ENCODE data around the gene MAEL.

Gene MAEL

DNA sequence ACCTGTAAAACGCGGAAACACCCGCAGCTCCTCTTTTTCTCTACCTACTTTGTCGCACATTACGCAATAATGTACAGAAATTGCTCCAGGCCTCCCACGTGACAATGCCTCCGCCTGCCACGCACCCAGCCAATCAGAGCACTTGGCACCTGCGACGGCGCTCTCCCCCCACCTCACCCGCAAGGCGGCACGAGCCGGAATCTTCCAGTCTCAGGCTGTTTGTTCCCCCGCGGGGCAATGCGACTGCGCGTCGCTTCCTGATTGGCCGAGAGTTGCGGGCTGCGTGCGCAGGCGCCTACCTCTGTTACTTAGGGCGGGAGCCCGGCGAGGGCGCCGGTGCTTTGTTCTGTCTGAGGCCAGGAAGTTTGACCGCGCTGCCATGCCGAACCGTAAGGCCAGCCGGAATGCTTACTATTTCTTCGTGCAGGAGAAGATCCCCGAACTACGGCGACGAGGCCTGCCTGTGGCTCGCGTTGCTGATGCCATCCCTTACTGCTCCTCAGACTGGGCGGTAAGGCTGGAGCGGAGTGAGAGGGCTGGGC lies at the start of gene MAEL:
MAEL (plus strand) TSS at position 307 of the 542 bp plus-strand sequence; CDS start at position 380, 73 bp downstream.
- H3K27ac ChIP-seq (ENCODE audit: low read length): no peak within 1 kb of the TSS
- H3K9me3 ChIP-seq (ENCODE audit: insufficient read depth, low read depth, low read length): no peaks in the 10 kb centered on the region
- H3K4me1 ChIP-seq (ENCODE audit: insufficient read depth, low read length): no peaks in the 10 kb centered on the region
- H3K27me3 ChIP-seq (ENCODE audit: insufficient read depth, low read length): no peaks in the 10 kb centered on the region
- no peak within 1 kb of the TSS for H3K9ac ChIP-seq (ENCODE audit: low read depth, low read length)
- H3K36me3 ChIP-seq (ENCODE audit: insufficient read depth, low read depth, low read length): no peaks in the 10 kb centered on the region
- no peak within 1 kb of the TSS for H3K4me3 ChIP-seq (ENCODE audit: low read length)

DNA sequence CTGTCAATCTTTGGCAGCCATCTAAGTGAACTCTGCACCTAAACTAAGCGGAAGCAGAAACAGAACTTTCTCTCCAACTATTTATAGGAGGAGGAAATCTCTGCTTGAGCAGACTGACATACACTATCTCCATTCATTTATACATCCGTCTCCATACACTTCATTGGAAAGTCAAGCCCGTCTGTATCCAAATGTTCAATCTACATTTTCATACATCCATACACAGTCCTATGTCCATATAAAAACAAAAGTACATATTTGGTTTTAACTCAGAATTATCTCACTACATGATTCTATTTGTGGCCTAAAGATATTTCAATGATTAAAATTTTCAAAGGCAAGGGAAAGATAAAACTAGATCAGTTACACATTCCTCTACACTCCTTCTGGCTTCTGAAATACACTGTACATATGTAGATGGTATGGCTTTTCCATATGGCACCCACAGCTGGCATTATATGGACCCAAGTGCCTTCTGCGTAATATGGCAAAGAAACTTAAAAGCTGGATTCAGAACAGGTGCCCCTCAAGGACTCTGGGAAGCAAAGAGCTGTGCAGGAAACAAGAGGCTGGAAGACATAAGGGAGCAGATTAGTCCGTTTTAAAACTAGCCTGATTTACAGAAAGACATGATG lies 49.2 kb upstream of the MAEL start:
- Histone ChIP-seq H3K27ac (ENCODE audit: low read length) (no peak overlapping the region), H3K4me3 (ENCODE audit: low read length) (no peak overlapping the region), H3K4me1 (ENCODE audit: insufficient read depth, low read length) (no peaks in the 10 kb centered on the region), H3K9me3 (ENCODE audit: insufficient read depth, low read depth, low read length) (no peaks in the 10 kb centered on the region), H3K27me3 (ENCODE audit: insufficient read depth, low read length) (0 out of 2 replicates have a peak, but pooled peaks cover 1% of the 10 kb centered on the region), H3K9ac (ENCODE audit: low read depth, low read length) (no peak overlapping the region), H3K36me3 (ENCODE audit: insufficient read depth, low read depth, low read length) (no peaks in the 10 kb centered on the region)

DNA sequence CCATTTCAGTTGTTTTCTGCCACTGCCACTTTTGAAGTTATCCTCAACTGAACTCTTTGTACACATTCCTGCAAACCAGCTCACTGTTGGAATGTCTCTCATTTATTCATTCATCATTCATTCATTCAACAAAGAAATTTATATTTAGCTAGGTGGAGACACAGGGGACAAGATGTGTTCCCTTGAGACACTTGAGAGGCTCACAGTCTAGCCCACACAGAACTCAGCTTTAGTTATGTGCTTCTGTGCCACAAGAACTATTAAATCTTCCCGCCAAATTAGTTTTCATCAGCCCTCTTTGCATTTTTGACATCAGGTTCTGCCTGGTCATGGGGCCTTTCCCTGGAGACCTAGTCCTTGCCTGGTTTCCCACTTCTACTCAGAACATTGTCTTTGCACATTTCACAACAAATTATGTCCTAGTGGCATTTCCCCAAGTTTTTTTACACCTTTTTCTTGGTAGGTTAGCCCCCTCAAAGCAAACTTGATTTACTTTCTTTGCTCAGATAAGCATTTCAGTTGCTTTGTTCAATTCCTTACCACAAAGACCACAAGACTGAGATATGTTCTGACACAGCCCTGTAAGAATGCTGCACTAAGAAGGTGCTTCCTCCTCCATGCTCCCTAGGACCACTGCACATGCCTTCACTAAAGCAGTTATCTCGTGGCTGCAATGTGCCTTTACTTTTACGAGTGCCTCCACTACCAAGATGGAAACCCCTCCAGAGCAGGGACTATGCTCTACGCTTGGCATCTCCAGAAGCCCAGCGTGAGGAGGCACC lies 44.7 kb upstream of the MAEL start:
- Histone ChIP-seq H3K4me1 (ENCODE audit: insufficient read depth, low read length) (peaks cover 5% of the 10 kb centered on the region; the same call in 1 of the 2 replicates), H3K9ac (ENCODE audit: low read depth, low read length) (no peak overlapping the region)

GRCh38 chr1:166947398-166948043 lies 41.6 kb upstream of the MAEL start:
- Histone ChIP-seq H3K27ac (ENCODE audit: low read length) (no peak overlapping the region), H3K36me3 (ENCODE audit: insufficient read depth, low read depth, low read length) (no peaks in the 10 kb centered on the region), H3K4me1 (ENCODE audit: insufficient read depth, low read length) (peaks cover 33% of the 10 kb centered on the region; the same call in 1 of the 2 replicates), H3K27me3 (ENCODE audit: insufficient read depth, low read length) (peaks cover 47% of the 10 kb centered on the region), H3K9me3 (ENCODE audit: insufficient read depth, low read depth, low read length) (no peaks in the 10 kb centered on the region), H3K4me3 (ENCODE audit: low read length) (peak overlapping the region; percentile 68), H3K9ac (ENCODE audit: low read depth, low read length) (no peak overlapping the region; the same call in 1 of the 2 replicates)

More for the DNA sequence above, 44.7 kb upstream of the MAEL start:
- H3K36me3 ChIP-seq (ENCODE audit: insufficient read depth, low read depth, low read length): no peaks in the 10 kb centered on the region
- H3K9me3 ChIP-seq (ENCODE audit: insufficient read depth, low read depth, low read length): no peaks in the 10 kb centered on the region
- peaks cover 43% of the 10 kb centered on the region for H3K27me3 ChIP-seq (ENCODE audit: insufficient read depth, low read length)
- no peak overlapping the region for H3K4me3 ChIP-seq (ENCODE audit: low read length)
- no peak overlapping the region for H3K27ac ChIP-seq (ENCODE audit: low read length)

- Histone ChIP-seq H3K4me3 (ENCODE audit: low read length) (no peak overlapping the region), H3K27me3 (ENCODE audit: insufficient read depth, low read length) (peaks cover 47% of the 10 kb centered on the region), H3K4me1 (ENCODE audit: insufficient read depth, low read length) (peaks cover 38% of the 10 kb centered on the region; the same call in 1 of the 2 replicates), H3K9ac (ENCODE audit: low read depth, low read length) (no peak overlapping the region), H3K36me3 (ENCODE audit: insufficient read depth, low read depth, low read length) (no peaks in the 10 kb centered on the region), H3K27ac (ENCODE audit: low read length) (no peak overlapping the region), H3K9me3 (ENCODE audit: insufficient read depth, low read depth, low read length) (no peaks in the 10 kb centered on the region)
Measured at GRCh38 chr1:166948856-166949350, 40.2 kb upstream of the MAEL start.

DNA sequence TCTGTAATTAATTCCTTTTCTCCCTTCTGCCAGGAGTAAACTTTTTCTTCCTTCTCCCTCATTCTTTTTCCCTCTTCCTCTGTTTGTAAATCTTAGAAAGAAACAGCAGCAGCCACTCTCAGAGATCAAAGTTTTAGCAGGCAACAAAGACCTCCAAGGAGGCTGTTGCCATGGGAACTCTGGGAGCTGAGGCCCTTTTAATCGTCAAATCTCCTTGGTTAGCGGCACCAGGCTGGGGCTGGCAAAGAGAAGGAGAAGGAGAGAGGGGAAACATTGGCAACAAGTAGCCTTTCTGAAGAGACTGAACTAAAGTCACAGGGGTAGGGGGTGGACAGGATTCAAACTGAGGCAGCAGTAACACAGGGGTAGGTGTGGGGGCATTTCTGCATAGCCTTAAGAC lies 38.9 kb upstream of the MAEL start:
- H3K4me1 ChIP-seq (ENCODE audit: insufficient read depth, low read length): peaks cover 38% of the 10 kb centered on the region; the same call in 1 of the 2 replicates
- H3K27ac ChIP-seq (ENCODE audit: low read length): no peak overlapping the region
- H3K9me3 ChIP-seq (ENCODE audit: insufficient read depth, low read depth, low read length): no peaks in the 10 kb centered on the region
- no peak overlapping the region for H3K9ac ChIP-seq (ENCODE audit: low read depth, low read length)
- peak overlapping the region; percentile 32; the same call in 1 of the 2 replicates for H3K4me3 ChIP-seq (ENCODE audit: low read length)
- H3K36me3 ChIP-seq (ENCODE audit: insufficient read depth, low read depth, low read length): no peaks in the 10 kb centered on the region
- H3K27me3 ChIP-seq (ENCODE audit: insufficient read depth, low read length): peaks cover 43% of the 10 kb centered on the region

DNA sequence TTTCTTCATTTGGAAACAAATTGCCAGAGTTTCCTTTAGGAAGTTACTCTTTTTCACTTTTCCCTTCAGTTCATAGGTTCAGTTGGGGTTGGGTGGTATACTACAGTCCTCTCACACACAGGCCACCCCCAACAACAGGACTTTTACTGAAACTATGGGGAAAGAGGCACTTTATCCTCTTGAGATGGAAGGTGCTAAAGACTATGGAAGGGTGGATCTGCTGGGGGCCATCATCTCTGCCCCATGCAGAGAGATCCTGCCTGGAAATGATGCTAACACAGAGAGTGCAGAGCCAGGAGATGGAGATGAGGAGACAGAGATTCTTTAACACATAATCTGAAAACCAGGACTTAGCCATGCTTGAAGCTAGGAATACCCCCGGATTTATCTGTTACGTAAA lies 38.0 kb upstream of the MAEL start:
- peak overlapping the region; percentile 7; the same call in 1 of the 2 replicates for H3K4me3 ChIP-seq (ENCODE audit: low read length)
- H3K36me3 ChIP-seq (ENCODE audit: insufficient read depth, low read depth, low read length): no peaks in the 10 kb centered on the region
- H3K9me3 ChIP-seq (ENCODE audit: insufficient read depth, low read depth, low read length): no peaks in the 10 kb centered on the region
- no peak overlapping the region for H3K27ac ChIP-seq (ENCODE audit: low read length)
- no peak overlapping the region for H3K9ac ChIP-seq (ENCODE audit: low read depth, low read length)
- H3K4me1 ChIP-seq (ENCODE audit: insufficient read depth, low read length): peaks cover 38% of the 10 kb centered on the region; the same call in 1 of the 2 replicates
- H3K27me3 ChIP-seq (ENCODE audit: insufficient read depth, low read length): peaks cover 35% of the 10 kb centered on the region

GRCh38 chr1:166952002-166952746 lies 36.9 kb upstream of the MAEL start:
- Histone ChIP-seq H3K4me1 (ENCODE audit: insufficient read depth, low read length) (peaks cover 33% of the 10 kb centered on the region; the same call in 1 of the 2 replicates), H3K27ac (ENCODE audit: low read length) (no peak overlapping the region), H3K9me3 (ENCODE audit: insufficient read depth, low read depth, low read length) (no peaks in the 10 kb centered on the region), H3K9ac (ENCODE audit: low read depth, low read length) (no peak overlapping the region), H3K27me3 (ENCODE audit: insufficient read depth, low read length) (peaks cover 24% of the 10 kb centered on the region), H3K36me3 (ENCODE audit: insufficient read depth, low read depth, low read length) (no peaks in the 10 kb centered on the region), H3K4me3 (ENCODE audit: low read length) (peak overlapping the region; percentile 1; the same call in 1 of the 2 replicates)

DNA sequence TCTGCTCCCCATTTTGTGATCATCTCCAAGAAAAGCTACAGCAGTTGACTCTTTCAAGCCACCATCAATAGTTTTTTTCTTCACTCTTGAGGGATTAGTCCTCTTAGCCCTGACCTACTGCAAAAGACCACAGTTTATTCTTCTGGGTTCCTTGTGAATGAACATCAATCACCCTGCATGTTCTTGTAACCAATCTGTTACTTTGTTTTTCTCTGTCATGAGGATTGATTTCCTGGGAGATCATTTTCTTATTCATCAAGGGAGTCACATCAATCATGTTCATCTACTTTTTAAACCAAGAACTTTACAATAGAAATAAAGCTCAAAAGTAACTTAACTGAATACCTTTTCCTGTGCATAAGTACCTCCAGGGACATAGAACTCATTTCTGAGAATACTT lies 35.6 kb upstream of the MAEL start:
- H3K9ac ChIP-seq (ENCODE audit: low read depth, low read length): no peak overlapping the region
- H3K27ac ChIP-seq (ENCODE audit: low read length): no peak overlapping the region
- H3K36me3 ChIP-seq (ENCODE audit: insufficient read depth, low read depth, low read length): no peaks in the 10 kb centered on the region
- H3K4me3 ChIP-seq (ENCODE audit: low read length): no peak overlapping the region
- H3K27me3 ChIP-seq (ENCODE audit: insufficient read depth, low read length): peaks cover 11% of the 10 kb centered on the region
- peaks cover 33% of the 10 kb centered on the region; the same call in 1 of the 2 replicates for H3K4me1 ChIP-seq (ENCODE audit: insufficient read depth, low read length)
- H3K9me3 ChIP-seq (ENCODE audit: insufficient read depth, low read depth, low read length): no peaks in the 10 kb centered on the region

DNA sequence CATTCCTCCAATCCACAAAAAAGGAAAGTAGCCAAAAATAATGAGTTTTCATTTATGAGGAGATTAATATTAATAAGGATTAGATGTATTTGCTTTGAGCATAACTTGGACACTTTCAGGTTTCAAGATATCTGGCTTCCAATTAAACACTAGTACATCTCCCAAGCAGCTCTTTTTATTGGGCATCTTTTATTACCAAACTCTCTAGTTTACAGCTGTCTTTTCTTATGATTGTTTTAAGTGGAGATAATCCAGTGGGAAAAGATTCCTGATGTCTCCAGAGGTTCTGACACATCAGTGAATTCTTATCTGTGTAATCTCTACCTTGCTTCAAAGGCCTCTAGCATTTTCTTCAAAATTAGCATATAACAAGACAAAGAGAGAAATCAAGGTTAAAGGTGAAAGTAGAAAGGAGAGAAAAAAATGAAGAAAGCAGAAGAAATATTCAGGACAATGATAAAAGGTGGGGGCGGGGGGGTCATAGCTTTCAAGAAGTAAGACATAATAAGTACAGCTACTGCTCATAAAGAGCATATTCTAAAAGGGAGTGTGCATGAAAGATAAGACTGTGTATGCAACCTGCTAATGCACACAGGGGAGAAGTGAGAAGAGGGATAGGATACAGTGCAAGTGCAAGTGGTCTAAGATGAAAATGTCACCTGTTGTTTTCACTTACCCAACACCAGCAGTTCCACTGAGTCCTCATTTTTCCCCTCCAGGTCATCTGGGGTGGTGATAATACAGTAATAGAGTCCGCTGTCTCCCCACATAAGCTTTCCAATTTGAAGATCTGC lies 32.8 kb upstream of the MAEL start:
- Histone ChIP-seq H3K27ac (ENCODE audit: low read length) (no peak overlapping the region), H3K27me3 (ENCODE audit: insufficient read depth, low read length) (0 out of 2 replicates have a peak, but pooled peaks cover 3% of the 10 kb centered on the region), H3K4me3 (ENCODE audit: low read length) (no peak overlapping the region)

More for the DNA sequence above, 32.8 kb upstream of the MAEL start:
- H3K36me3 ChIP-seq (ENCODE audit: insufficient read depth, low read depth, low read length): no peaks in the 10 kb centered on the region
- H3K4me1 ChIP-seq (ENCODE audit: insufficient read depth, low read length): peaks cover 16% of the 10 kb centered on the region; the same call in 1 of the 2 replicates
- no peaks in the 10 kb centered on the region for H3K9me3 ChIP-seq (ENCODE audit: insufficient read depth, low read depth, low read length)
- H3K9ac ChIP-seq (ENCODE audit: low read depth, low read length): no peak overlapping the region
